ENCODE data around the gene TPCN2. TPM values are rescaled to one million over a fixed set of nuclear protein-coding genes. Genes with fewer than 3 reads are reported as not detected.

The TPCN2 gene
- total RNA-seq, 1 experiment from 2014 or later = 15.2 TPM

DNA sequence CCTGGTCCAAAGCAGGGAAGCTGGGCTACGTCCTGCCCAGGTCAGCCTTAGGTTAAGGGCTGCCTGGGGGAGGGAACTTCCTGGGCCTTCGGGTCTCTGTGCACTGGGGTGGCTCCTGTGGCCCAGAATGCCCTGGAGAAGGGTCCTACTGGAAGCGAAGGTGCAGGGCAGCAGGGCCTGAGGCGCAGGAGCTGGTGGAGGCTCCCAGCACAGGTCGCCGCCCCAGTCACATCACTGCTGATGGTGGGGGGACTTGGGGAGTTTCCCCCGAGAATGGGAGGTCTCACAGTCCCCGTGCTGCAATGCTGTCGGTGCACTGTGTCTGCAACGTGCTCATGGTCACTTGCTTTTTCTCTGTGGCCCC lies 106.2 kb downstream of the TPCN2 start (continued):
- TF ChIP-seq FOSL1 (IDR thresholded peaks at IDR 0.05; ENCODE audit: low read depth) (no peak), MAX (IDR thresholded peaks at IDR 0.05) (no peak), TCF7L2 (IDR thresholded peaks at IDR 0.05; ENCODE audit: borderline replicate concordance, extremely low read depth, insufficient read depth, insufficient read length) (no peak), ZFX (IDR thresholded peaks at IDR 0.05) (no peak), CBX3 (IDR thresholded peaks at IDR 0.05; ENCODE audit: low read depth) (no peak), CEBPB (IDR thresholded peaks at IDR 0.05; ENCODE audit: low read depth) (no peak), ZNF274 (IDR thresholded peaks at IDR 0.05; ENCODE audit: low read depth, low read length) (no peak), EGR1 (IDR thresholded peaks at IDR 0.05; ENCODE audit: low read depth) (no peak)

DNA sequence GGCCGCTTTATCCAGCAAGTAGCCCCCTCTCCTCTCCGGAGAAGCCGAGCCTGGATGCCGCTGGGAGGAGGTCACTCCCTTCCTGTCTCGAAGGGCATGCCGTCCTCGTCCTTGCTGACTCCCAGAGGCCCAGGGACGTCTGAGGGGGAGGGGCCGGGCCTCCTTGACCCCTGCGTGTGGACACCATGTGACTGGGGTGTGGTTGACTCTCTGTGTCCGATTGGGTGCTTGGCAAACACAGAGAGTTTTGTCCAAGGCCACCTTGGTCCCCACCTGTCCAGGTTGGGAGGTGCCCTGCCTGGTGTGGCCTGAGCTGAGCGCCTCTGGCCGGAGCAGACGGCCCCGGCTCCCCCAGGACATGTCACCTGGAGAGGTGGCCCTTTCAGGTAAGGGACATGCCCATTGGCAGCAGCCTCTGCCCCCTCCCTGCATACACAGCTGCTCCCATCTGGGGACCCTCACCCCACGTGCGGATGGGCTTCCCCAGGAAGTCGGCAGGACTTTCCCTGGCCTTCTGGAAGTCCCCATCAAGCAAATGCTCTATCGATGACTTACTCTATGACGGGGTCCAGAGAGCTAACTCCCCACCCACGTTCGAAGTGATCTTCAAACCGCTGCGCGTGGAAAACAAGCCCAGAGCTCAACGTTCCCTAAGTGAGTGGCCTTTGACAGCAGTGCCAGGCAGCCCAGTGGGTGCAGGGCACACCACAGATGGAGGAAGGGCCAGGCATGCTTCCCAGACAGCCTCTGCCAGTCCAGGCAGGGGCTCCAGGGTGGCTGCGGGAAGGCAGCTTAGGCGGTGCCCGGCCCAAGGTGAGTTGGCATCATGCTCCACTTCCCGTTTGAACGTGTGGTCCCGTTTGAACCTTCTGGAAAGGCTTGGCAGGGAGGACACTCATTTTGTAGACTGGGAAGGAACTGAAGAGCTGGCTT lies 106.8 kb downstream of the TPCN2 start, which contains the start of gene SMIM38:
TSS of gene SMIM38 (plus strand) at position 634 of the 933 bp plus-strand sequence. CDS start 1,912 bp downstream, outside the sequence.
- H3K4me3 ChIP-seq (replicated peaks in 1 of 2; ENCODE audit: low read depth in 1 of 2, low read length in 2 of 2) = no peak within 1 kb of the TSS
- no peaks in the 10 kb centered on the region for H3K9me3 ChIP-seq (ENCODE audit: control insufficient read depth in 1 of 2, insufficient read depth in 1 of 2, low read depth in 1 of 2, low read length in 2 of 2)
- no peak within 1 kb of the TSS for H3K27ac ChIP-seq (ENCODE audit: low read depth, low read length)
- H2AFZ ChIP-seq (ENCODE audit: low read depth, low read length, poor library complexity, severe bottlenecking) = no peak within 1 kb of the TSS
- no peaks in the 10 kb centered on the region for H3K9me2 ChIP-seq (ENCODE audit: insufficient read depth)
- BruUV-seq (replicated peaks) = no TSS peak
- 0 out of 2 replicates have a peak, but pooled peaks have one; percentile 36 for ATAC-seq
- H3K36me3 ChIP-seq (ENCODE audit: control insufficient read depth in 1 of 2, insufficient read depth in 2 of 2, low read length in 2 of 2) = no peaks in the 10 kb centered on the region
- no peaks in the 10 kb centered on the region for H3K27me3 ChIP-seq (ENCODE audit: insufficient read depth, low read length)
- DNase-seq (ENCODE audit: low read depth, low spot score) = no peak
- H3K79me2 ChIP-seq (ENCODE audit: insufficient read depth, low read length) = no peaks in the 10 kb centered on the region
- no peaks in the 10 kb centered on the region for H4K20me1 ChIP-seq (ENCODE audit: insufficient read depth)
- CTCF ChIA-PET = interaction anchor here (1.0 to 1.4 kb wide), 2 partner anchors 24 kb away, joined by 3 to 5 read pairs; no protein-coding TSS in a partner anchor
- POLR2A ChIA-PET = no interaction called here
- intact Hi-C loops (cut with micrococcal nuclease) = no loop called here
- no peak within 1 kb of the TSS for H3K4me2 ChIP-seq (ENCODE audit: low read length)
- no peak within 1 kb of the TSS for H3K9ac ChIP-seq (ENCODE audit: low read length)
- TF ChIP-seq TCF7L2 (IDR thresholded peaks at IDR 0.05; ENCODE audit: borderline replicate concordance, extremely low read depth, insufficient read depth, insufficient read length) (no peak), SRF (IDR thresholded peaks at IDR 0.05; ENCODE audit: low read depth) (no peak), CEBPB (IDR thresholded peaks at IDR 0.05; ENCODE audit: low read depth) (no peak), ZNF274 (IDR thresholded peaks at IDR 0.05; ENCODE audit: low read depth, low read length) (no peak), ZBTB33 (IDR thresholded peaks at IDR 0.05; ENCODE audit: extremely low read depth, insufficient replicate concordance, low read length) (no peak), POLR2A (IDR thresholded peaks at IDR 0.05; ENCODE audit: borderline replicate concordance, extremely low read depth, insufficient read depth, insufficient read length) (no peak), SP1 (IDR thresholded peaks at IDR 0.05; ENCODE audit: low read depth) (no peak), CBX3 (IDR thresholded peaks at IDR 0.05; ENCODE audit: low read depth) (no peak), MAX (IDR thresholded peaks at IDR 0.05) (no peak)
- RAD21 ChIA-PET (ENCODE audit: low non-redundant PET in 1 of 2, low total read pairs in 2 of 2, uncharacterized antibody in 2 of 2, unreplicated experiment in 2 of 2) = no interaction called here
- H3K4me1 ChIP-seq (ENCODE audit: control insufficient read depth in 1 of 2, insufficient read depth in 2 of 2, low read length in 2 of 2) = no peaks in the 10 kb centered on the region
